ENCODE results near the gene IL11.

Gene IL11

GRCh38 chr19:55321466-55322137 lies 48.7 kb downstream of the IL11 start:
- no peak for DNase-seq

- DNase-seq, result no peak
Observed at GRCh38 chr19:55320844-55321419, 49.3 kb downstream of the IL11 start.

GRCh38 chr19:55319785-55320184 lies 50.5 kb downstream of the IL11 start:
- DNase-seq, result no peak

GRCh38 chr19:55316646-55317045 lies 53.6 kb downstream of the IL11 start:
- DNase-seq, result no peak

GRCh38 chr19:55315956-55316525 lies 54.2 kb downstream of the IL11 start:
- no peak for DNase-seq

- no peak for DNase-seq
Observed at GRCh38 chr19:55314396-55314795, 55.9 kb downstream of the IL11 start.
